Suppressor macrophage (primary cell): Measurements from ENCODE around the gene CSRP1.

Source experiments
- DNase-seq, 4 experiments: peaks; one replicate each; pipeline ENCODE4 v3.0.0-alpha.2; 2020 to 2022

The CSRP1 gene

DNA sequence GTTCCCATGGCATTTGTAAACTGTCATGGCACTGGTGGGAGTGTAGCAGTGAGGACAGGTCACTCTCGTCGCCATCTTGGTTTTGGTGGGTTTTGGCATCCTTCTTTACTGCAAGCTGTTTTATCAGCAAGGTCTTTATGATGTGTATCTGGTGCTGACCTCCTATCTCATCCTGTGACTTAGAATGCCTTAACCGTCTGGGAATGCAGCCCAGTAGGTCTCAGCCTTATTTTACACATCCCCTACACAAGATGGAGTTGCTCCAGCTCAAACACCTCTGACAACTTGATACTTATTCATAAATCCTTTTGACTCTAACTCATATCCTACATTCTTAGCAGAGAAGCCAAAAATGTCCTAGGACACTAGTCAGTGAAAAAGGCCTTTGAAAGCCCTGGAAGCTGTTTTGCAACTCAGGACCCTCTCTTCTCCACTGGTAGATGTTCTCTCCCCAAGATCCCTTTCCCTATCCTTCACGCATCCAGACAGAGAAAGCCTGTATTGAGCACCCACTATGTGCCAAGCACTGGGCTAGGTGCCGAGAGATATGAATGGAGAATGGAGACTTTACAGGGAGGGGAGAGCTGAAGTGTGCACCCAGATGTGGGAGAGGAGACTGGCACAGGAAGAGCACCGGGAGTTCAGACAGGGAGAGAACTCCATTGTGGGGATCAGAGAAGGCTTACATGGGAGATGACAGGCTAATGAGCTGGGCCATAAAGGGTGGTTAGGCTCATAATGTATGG is 6.7 kb upstream of the CSRP1 start:
- DNase-seq, result no peak

DNA sequence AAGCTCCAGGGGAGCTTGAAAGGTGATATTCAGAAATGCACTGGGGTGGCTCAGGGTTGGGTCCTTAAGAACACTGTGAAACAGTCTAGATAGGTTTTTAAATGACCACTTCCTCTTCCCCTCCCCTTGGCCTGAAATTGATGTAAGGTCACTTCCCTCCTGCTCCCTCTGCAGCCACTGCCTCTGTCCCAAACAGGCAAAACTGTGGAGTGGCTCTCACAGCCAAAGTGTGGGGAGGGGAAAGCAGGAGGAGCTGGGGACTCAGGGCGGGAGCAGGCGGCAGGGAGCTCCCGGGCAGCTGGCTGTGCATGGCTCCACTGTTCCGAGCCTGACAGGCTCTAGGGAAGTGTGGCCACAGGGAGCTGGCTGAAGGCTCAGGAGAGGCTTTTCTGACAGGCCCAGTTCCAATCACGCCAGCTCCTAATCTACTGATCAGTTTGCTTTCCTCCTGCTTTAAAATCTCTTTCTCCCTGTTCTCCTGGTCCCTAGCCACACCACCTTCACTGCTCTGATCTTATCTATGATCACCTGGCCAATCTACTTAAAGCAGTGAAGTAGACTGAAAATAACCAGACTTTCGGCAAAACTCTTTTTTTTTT is 5.1 kb upstream of the CSRP1 start:
- DNase-seq, result peak; percentile 63 to 85 (median 80)

DNA sequence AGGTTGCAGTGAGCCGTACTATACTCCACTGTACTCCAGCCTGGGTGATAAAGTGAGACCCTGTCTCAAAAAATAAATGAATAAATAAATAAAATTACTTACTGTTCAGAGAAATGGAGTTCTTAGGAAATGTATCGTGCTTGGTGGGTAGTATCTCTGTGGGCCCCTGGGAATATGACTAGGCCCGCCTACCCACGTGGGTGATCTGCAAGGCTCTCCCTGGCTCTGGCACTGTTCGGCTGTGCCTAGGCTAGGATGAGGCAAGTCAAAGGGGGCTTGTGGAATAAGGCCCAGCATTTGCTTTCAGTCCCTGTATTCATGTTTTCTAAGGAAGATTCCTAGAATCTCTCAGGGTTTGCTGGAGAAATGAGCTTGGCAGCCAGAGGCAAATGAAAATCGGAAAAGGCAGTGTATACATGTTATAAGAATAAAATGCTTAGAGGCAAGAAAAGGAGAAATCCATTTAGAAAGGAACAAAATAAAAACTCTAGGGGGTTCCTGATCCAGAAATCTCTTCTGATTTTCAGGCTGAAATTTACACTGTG is 4.5 kb upstream of the CSRP1 start:
- no peak for DNase-seq

DNA sequence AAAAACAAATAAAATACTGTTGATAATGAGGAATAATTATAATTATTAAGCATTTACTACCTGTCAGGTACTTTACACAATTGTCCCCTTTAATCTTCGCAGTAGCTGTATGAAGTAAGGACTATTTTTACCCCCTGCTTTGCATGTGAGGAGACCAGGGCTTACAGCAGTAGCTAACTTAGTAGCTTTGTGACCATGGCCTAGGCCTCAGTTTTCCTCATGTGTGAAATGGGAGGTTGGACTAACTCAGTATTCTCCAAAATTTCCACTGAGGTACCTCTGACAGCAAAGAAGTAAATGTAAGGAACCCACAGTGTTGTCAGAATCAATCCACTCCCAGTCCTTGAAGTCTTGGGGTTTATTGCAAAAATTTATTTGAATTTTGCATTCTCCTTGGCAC is 3.8 kb upstream of the CSRP1 start:
- no peak for DNase-seq

DNA sequence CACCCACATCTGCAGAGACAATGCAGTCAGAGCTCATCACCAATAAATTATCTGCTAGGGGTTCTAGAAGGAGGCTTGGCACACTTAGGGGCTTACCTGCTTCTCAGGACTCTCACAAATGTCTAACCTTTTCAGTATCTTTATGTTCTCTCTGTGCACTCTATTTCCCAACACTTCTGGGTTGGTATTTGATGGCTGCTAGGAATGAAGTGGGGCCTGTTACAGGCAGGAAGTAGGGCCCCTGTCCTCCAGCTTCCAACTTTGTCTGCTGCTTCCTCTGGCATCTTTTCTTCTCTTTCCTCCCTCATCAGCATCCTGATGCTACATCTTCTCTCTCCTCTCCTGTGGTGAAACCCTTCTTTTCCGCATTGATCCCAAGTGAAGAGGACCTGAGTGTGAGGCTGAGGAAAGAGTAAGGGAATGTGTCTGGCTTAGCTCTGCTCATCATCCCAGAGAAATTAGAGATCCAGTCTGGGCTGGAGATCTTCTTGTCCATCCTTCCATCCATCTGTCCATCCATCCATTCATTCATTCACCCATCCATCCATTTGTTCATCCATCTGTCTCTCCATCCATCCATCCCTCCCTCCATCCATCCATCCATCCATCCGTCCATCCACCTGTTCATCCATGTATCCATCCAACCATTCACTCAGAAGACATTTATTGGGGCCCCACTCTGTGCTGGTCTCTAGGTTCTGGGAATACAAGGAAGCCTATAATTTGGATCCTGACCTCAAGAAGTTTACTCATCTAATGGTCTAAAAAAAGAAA is 2.9 kb upstream of the CSRP1 start:
- no peak for DNase-seq

DNA sequence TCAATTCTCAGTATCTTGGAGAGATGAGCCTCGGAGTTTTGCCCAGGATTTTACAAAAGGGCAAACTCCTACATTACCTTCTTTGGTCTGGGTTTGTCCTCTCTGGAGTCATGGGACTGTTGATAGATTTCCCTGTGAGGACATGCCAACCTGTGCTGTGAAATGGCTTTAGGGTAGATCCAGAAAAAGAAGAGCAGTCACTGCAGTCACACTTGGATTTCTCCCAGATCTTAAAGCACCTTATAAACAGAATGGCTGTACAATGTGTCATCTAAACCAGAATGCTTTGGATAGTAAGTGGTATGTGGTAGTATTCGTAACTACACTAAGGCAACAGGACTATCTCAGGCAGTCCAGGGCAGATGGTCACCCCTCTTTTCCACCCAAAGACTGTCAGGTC is 1.9 kb upstream of the CSRP1 start:
- DNase-seq, result no peak

DNA sequence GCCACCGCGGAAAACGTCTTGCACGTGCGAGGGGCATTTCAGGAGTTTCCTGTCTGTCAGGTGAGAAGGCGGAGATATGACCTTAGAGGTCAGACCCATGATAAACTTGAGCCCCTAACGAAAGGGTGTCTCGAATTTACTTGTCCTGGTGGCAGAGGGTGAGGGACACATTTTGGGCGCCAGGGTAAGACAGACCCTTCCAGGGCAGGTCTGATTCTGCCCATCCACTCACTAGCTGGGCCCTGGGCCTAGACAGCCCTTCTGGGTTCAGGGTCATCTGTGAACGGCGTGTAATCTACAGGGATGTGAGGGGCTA is 395 bp upstream of the CSRP1 start:
- DNase-seq, result no peak

DNA sequence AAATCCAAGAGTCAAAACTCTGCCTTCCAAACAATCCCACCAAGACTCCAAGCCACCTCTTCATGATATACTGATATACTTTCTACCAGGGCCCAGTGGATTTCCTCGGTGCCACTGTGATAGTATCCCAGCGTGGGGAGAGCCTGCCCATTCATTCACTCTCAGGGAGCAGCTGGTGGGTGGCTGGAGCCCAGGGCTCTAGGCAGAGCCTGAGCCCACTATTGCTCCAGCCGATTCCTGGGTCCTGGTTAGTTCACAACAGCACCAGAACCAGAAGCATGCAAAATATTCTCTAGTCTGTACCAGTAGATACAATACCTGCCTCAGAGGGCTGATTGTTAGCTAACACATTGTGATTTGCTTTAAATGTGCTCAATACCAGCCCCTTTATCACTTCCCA is 831 bp downstream of the CSRP1 start:
- no peak for DNase-seq

DNA sequence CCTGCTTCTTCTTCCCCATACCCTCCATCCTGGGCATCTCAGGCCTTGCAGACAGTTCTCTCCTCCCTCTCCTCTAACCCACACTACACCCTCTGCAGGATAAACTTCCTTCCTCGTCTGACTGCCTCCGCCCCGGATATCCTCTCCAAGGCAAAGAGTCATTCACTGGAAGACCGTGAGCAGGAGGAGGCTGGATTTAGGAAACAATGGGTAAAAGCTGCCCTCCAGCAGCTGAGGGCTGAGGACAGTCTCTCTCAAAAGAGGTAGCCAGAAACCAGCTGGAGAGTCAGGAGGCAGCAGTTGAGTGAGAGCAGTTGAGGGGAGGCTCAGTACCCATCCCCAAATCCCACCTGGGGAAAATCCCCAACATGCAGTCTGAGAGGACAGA is 1.4 kb downstream of the CSRP1 start:
- peak; percentile 49 to 75 (median 72) for DNase-seq

DNA sequence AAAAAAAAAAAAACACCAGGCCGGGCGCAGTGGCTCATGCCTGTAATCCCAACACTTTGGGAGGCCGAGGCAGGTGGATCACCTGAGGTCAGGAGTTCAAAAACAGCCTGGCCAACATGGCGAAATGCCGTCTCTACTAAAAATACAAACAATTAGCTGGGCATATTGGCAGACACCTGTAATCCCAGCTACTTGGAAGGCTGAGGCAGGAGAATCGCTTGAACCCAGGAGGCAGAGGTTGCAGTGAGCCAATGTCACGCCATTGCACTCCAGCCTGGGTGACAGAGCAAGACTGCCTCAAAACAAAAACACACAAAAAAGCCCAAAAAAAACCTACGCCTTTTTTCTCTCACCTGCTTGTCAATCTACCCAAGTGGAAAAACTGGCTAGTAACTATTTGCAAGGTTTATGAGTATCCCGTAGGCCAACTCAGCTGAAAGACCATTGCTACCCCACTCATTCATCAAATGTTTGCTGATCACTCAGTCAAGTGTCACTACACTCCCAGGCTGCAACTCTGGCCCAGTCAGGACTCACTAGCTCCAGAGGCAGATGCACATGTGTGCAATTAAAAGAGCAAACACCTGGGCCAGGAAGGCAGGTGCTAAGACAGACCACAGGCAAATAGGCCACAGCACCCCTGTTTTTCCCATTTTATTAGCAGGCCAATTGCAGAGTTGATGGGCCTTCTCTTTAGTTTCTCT is 2.0 kb downstream of the CSRP1 start:
- no peak for DNase-seq

DNA sequence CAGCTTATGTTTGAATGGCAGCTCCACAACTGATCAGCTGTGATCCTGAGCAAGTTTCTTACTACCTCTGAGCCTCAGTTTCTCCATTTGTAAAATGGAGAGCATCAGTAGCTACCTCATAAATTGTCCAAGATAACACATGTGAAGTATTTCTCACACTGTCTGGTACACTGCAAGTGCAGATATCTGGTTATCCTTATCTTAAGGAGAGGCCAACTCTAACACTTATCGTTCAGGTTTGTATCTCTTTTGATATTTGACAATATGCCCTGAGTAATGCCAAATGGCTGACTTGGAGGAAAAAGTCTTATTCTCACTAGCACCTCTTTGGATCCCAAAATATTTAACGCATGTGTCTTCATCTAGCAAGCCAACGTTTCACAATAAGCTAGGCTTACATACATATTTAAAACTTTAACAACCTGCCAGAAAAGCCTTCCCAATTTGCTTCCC is 2.7 kb downstream of the CSRP1 start:
- no peak for DNase-seq

DNA sequence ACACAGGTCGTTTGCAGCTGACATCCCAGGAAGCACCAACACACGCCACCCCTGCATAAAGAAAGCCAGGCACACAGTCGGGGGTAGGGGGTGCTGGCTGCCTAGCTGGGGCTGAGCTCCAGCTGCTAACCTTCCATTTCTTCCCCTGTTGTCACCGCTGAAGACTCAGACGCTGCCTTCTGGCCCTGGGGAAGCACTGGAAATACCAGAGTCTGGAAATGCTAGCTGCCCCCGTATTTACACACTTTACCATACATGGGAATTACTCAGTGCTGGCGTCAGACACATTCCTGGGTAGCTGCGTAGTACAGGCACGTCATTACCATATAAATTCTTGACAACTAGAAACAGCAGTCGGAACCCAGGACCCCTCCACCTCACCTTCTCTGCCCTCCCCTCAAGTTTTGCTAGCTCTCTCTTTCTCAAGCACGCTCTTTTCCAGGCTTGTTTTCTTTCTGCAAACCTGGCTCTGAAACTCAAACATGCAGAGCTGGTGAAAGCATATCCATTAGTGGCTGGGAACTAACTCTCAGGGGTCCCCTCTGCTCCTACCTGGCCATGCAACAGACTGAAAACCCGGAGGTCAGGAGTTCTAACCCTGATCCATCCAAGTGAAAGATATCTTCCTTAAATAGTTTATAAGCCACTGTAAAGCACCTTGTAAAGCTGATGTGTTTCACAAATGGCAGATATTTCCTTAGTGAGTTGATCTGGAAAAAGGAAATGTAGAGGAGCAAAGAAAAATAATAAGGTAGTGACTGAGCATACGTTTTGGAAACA is 3.3 kb downstream of the CSRP1 start:
- no peak for DNase-seq

DNA sequence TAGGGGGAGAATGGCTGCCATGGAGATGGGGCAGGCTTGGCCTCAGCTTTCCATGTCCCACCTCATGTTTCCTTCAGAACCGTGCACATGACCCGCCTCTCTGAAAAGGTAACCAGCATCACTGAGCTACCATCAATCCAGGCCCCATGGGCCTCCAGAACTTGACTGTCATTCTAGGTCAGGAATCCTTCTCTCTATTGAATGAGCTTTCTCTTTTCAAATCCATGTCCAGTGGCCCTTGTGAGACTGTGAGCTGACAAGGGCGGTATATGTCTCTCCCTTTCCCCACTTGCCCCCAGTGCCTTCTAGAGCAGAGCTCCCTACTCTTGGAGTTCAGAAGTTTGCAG is 4.4 kb downstream of the CSRP1 start:
- no peak for DNase-seq

DNA sequence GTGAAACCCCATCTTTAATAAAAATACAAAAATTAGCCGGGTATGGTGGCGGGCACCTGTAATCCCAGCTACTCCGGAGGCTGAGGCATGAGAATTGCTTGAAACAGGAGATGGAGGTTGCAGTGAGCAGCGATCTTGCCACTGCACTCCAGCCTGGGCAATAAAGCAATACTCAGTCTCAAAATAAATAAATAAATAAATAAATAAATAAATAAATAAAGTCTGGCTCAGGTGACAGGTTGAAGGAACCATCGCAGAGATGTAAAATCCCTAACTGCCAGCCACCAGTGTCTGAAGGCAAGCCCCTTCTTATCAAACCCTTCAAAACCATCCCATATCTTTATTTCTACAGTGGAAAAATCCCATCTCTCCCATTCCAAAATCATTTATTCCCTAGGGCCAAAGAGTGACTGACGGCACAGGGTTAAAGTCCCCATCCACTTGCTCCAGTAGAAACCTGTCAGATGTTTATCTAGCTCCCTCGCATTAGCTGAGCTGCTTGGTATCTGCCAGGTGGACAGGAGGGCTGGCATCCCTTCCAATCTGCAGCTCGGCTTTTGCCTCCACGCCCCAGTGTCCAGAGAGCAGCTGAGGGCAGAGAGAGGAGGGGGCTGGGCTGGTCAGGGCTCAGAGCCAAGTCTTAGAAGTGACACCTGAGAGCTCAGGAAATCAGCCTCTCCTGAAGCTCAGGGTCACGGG is 5.0 kb downstream of the CSRP1 start:
- no peak for DNase-seq

DNA sequence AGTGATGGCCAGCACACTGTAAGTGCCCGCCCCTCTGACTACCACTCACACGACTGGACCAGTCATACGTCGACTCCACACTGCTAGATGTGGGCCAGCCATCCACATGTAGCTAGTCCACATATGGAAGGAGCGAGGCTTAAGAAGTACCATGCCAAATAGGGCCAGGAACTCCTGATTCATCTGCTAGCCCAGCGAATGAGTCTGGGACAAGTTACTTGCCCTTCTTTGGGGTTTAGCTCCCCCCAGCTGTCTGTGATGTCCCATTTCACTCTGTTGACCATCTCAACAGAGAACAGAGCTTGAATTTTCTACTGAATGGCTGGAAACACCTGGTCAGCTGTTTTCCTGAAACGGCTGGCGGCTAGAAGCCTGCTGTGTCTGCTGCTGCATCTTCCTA is 5.8 kb downstream of the CSRP1 start:
- DNase-seq, result no peak

DNA sequence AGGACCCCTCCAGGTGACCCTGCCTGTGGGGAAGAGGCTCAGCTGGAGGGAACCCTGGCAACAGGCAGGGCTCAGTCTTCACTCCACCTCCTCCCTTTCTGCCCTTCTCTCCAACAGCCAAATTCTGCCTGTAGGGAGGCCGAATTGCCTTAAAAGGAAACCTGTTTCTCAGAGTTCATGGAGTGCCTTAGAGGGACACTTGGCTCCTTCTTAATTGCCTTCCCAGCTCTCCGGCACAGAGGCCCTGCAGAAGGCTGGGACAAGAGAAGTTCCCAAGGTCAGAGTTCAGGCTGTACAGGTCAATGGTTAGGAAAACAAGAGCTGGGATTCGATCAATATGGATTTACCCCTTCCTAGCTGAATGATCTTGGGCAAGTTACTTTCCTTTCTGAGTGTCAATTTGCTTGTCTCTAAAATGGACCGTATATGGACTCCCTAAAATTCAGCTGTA is 6.2 kb downstream of the CSRP1 start:
- no peak for DNase-seq

DNA sequence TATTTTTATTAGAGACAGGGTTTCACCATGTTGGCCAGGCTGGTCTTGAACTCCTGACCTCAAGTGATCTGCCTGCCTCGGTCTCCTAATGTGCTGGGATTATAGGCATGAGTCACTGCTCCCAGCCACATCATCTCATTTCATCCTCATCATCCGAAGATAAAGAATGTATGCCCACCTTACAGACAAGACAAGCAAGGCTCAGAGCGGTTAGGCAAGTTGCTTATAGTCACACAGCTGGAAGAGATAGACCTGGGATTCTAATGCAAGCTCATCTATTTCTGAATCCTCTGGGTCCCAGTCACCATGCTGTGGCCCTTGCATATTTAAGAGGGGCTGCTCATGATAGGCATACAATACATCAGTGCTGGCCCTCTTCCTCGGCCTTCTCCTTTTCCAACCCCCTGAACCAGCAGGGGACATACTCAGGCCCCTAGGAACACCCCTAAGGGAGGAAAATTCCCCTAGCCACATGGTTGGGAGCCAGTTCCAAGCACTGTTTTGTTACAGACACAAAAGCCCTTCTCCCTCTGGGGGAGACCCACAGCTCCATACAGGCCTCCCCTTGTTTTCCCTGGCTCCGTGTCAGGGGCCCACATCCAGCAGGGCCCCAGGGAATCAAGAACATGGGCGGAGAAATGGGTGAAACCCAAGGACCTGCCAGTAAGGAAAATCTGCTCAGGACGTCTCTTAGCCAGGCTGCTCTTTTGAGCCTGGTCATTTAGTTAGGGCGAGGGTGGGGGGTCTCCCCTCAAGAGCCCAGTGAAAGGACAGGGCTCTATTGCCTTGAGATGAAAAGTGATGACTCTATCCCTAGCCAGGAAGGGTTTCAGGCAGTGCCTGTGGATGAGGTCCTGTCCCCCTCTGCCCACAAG is 6.9 kb downstream of the CSRP1 start:
- no peak for DNase-seq

DNA sequence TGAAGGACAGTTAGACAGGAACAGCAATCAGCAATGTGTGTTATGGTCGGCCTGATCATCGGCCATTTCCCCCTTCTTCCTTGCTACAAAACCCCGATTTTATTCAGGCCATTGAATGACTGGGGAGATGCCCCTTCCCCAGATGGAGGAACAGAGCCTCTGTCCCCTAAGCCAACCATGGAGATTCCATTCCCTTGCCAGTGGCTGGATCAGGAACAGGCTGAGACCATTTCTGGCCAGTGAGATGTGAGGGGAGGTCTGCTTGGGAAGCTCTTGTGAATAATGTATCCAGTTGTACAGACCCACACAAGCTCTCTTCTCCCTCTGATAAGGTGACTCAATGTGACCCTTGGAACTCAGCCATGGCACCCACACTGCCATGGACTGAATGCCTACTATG is 7.7 kb downstream of the CSRP1 start:
- no peak for DNase-seq

DNA sequence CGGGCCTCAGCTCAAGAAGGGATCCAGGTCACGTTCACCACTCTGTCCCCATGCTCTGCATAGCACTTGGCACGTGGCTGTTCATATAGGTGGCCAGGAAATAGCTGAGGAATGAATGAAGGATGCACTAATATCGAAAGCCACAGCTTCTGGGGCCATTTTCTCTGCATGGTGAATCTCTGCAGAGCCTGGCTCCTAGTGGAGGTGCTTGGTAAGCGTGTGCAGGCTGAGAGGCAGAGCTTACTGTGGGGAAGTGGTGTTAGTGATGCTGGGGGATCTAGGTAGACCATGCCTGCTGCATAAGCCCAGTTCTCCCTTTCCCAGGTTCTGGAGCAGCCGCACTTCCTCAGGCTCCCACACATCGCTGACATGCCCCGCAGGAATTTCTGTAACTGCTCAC is 8.3 kb downstream of the CSRP1 start:
- DNase-seq, result no peak

DNA sequence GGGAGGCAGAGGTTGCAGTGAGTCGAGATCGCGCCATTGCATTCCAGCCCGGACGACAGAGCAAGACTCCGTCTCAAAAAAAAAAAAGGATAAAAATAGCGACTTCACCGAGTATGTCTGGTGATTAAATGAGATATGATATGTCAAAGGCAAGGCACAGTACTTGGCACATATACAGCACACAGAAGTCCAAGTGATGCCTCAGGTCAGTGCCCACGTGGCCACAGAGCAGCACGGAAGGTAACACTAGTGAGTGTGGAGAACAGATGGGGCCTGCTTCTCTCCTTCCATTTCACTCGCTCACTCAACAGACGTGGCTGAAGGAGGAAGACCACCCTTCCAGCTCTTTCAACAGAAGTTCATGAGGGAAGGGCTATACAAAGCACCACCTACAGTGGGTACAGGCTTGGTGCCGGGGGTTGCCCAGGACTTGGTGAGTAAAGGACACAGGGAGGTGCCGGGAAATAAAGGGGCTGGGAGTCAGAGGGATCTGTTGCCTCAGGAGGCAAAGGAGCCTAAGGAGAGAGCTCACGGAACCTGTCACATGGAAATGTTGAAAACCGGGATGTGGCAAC is 8.9 kb downstream of the CSRP1 start:
- no peak for DNase-seq
